GM12892 (cell line): ENCODE results near the gene SCML2.

Experiments used
- POLR2A ChIP-seq: IDR thresholded peaks from 2 replicates; pipeline ENCODE4 v1.6.1; 2011; ENCODE audit warnings: low read depth, low read length, control low read depth
- POLR2AphosphoS5 ChIP-seq: IDR thresholded peaks from 2 replicates; pipeline ENCODE4 v1.6.1; 2011; ENCODE audit warnings: low read depth, low read length, control low read depth
- TAF1 ChIP-seq: IDR thresholded peaks from 2 replicates; pipeline ENCODE4 v1.6.1; 2011; ENCODE audit warnings: low read depth, mild to moderate bottlenecking, control low read depth, low read length, borderline replicate concordance

GRCh38 chrX:18389966-18390365, 35.5 kb upstream of the SCML2 start:
- TF ChIP-seq POLR2A = no peak
- no peak for TF ChIP-seq TAF1
- no peak for TF ChIP-seq POLR2AphosphoS5
